ENCODE data around the gene ZMYND8. TPM values are rescaled to one million over a fixed set of nuclear protein-coding genes. Genes with fewer than 3 reads are reported as not detected.
"Not testable (repeated sequence)": the region's sequence is repeated elsewhere in the genome, so short reads cannot be mapped to it uniquely, and the experiment has no call there.

The ZMYND8 gene
- polyA plus RNA-seq, 3 donors: 1.4 to 13.8 (median 5.8) TPM

DNA sequence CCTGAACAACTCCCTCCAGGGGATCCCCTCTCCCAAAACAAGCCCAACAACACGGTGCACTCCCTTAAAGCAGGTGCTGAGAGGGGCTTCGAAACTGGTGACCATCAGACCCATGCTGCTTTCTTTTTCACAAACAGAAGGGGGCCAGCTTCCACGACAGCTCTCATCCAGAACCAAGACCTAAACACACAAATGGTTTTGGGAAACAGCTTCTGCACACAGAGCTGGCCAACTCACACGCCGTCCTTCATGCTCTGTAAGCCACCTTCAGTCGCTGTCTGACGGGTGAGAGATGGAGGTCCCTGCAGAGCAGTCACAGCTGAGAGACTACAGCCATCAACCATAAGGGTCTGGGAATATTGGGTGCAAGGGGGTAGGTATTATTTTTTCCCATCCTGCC lies 76.3 kb downstream of the ZMYND8 start:
- Mint-ChIP-seq H3K9me3 (no peaks in the 10 kb centered on the region), H3K36me3 (peaks cover 88 to 97% of the 10 kb centered on the region in 2 donors), H3K27ac (peak overlapping the region in 3 of 7 donors; percentile 31 to 83 (median 42)), H3K4me3 (no peak overlapping the region), H3K27me3 (ENCODE audit: low read depth in 3 of 3) (peaks cover 0 to 2% (median 1%) of the 10 kb centered on the region in 3 donors), H3K4me1 (no peaks in the 10 kb centered on the region)
- H3K4me3 ChIP-seq (replicated peaks in 1 of 3; ENCODE audit: low read depth in 2 of 3, low read length in 3 of 3): no peak overlapping the region
- no peaks in the 10 kb centered on the region for H3K27me3 ChIP-seq (ENCODE audit: control insufficient read depth in 2 of 2, insufficient read depth in 2 of 2, low read length in 2 of 2)
- DNase-seq: no peak
- no peaks in the 10 kb centered on the region for H4K20me1 ChIP-seq (ENCODE audit: insufficient read depth, low read length)
- no peaks in the 10 kb centered on the region for H3K4me1 ChIP-seq (ENCODE audit: control insufficient read depth in 1 of 2, insufficient read depth in 2 of 2, low read length in 2 of 2)
- no peak overlapping the region for H2AFZ ChIP-seq (ENCODE audit: insufficient read depth, low read depth, low read length, poor library complexity, severe bottlenecking)
- H3K9ac ChIP-seq (ENCODE audit: insufficient read depth, low read length, poor library complexity, severe bottlenecking): no peak overlapping the region
- intact Hi-C loops (cut with micrococcal nuclease): no loop called here
- H3K36me3 ChIP-seq (replicated peaks in 1 of 2; ENCODE audit: control insufficient read depth in 1 of 2, insufficient read depth in 2 of 2, low read length in 2 of 2): peaks cover 89 to 98% of the 10 kb centered on the region in 2 donors
- 96% methylated on average over 7 of the region's 7 CpGs for WGBS (ENCODE audit: insufficient coverage)
- no peak overlapping the region for H3K27ac ChIP-seq (ENCODE audit: low read depth in 1 of 2, low read length in 2 of 2)
- no peaks in the 10 kb centered on the region for H3K79me2 ChIP-seq (ENCODE audit: insufficient read depth, low read length)
- H3K4me2 ChIP-seq (replicated peaks; ENCODE audit: extremely low read depth, low read length, poor library complexity, severe bottlenecking): no peak overlapping the region
- TF ChIP-seq, protein P1, sequence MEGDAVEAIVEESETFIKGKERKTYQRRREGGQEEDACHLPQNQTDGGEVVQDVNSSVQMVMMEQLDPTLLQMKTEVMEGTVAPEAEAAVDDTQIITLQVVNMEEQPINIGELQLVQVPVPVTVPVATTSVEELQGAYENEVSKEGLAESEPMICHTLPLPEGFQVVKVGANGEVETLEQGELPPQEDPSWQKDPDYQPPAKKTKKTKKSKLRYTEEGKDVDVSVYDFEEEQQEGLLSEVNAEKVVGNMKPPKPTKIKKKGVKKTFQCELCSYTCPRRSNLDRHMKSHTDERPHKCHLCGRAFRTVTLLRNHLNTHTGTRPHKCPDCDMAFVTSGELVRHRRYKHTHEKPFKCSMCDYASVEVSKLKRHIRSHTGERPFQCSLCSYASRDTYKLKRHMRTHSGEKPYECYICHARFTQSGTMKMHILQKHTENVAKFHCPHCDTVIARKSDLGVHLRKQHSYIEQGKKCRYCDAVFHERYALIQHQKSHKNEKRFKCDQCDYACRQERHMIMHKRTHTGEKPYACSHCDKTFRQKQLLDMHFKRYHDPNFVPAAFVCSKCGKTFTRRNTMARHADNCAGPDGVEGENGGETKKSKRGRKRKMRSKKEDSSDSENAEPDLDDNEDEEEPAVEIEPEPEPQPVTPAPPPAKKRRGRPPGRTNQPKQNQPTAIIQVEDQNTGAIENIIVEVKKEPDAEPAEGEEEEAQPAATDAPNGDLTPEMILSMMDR (IDR thresholded peaks at IDR 0.05): no peak
- no peaks in the 10 kb centered on the region for H3K9me3 ChIP-seq (replicated peaks in 1 of 2; ENCODE audit: control insufficient read depth in 1 of 2, insufficient read depth in 1 of 2, low read length in 2 of 2)

DNA sequence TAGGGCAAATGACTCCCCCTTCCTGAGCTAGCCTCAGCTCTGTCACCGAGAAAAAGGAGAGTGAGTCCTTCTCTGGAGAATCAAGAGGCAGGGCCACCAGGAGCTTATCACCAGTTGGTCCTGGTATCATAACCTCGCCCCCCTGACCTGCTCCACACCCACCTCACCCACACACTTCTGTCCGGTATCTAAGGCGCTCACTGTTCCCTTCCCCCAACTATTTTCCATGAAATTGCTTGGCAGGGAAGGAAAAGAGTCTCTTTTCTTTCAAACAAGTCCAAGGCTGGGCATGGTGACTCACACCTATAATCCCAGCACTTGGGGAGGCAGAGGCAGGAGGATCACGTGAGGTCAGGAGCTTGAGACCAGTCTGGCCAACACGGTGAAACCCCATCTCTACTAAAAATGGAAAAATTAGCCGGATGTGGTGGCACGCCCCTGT lies 77.6 kb downstream of the ZMYND8 start:
- H3K36me3 ChIP-seq (replicated peaks in 1 of 2; ENCODE audit: control insufficient read depth in 1 of 2, insufficient read depth in 2 of 2, low read length in 2 of 2): peaks cover 84 to 98% of the 10 kb centered on the region in 2 donors
- H3K9me3 ChIP-seq (replicated peaks in 1 of 2; ENCODE audit: control insufficient read depth in 1 of 2, insufficient read depth in 1 of 2, low read length in 2 of 2): no peaks in the 10 kb centered on the region
- no peaks in the 10 kb centered on the region for H4K20me1 ChIP-seq (ENCODE audit: insufficient read depth, low read length)
- H2AFZ ChIP-seq (ENCODE audit: insufficient read depth, low read depth, low read length, poor library complexity, severe bottlenecking): no peak overlapping the region
- no peak overlapping the region for H3K9ac ChIP-seq (ENCODE audit: insufficient read depth, low read length, poor library complexity, severe bottlenecking)
- H3K27me3 ChIP-seq (ENCODE audit: control insufficient read depth in 2 of 2, insufficient read depth in 2 of 2, low read length in 2 of 2): no peaks in the 10 kb centered on the region
- WGBS (ENCODE audit: insufficient coverage): no CpG with 5 or more reads among the region's 8 CpGs
- H3K4me3 Mint-ChIP-seq: no peak overlapping the region
- H3K36me3 Mint-ChIP-seq: peaks cover 85 to 94% of the 10 kb centered on the region in 2 donors
- peaks cover 6% of the 10 kb centered on the region for H3K4me1 Mint-ChIP-seq
- no peak overlapping the region for H3K27ac ChIP-seq (ENCODE audit: low read depth in 1 of 2, low read length in 2 of 2)
- intact Hi-C loops (cut with micrococcal nuclease): loop anchor here in 1 of 2 donors (10.0 kb wide), 1 partner anchor 346 kb away; no protein-coding TSS in a partner anchor
- no peak overlapping the region for H3K4me2 ChIP-seq (replicated peaks; ENCODE audit: extremely low read depth, low read length, poor library complexity, severe bottlenecking)
- H3K9me3 Mint-ChIP-seq: no peaks in the 10 kb centered on the region
- TF ChIP-seq, protein P1 (IDR thresholded peaks at IDR 0.05): no peak
- H3K79me2 ChIP-seq (ENCODE audit: insufficient read depth, low read length): no peaks in the 10 kb centered on the region
- no peak overlapping the region for H3K4me3 ChIP-seq (replicated peaks in 1 of 3; ENCODE audit: low read depth in 2 of 3, low read length in 3 of 3)
- H3K27ac Mint-ChIP-seq: peak overlapping the region in 2 of 7 donors; percentile 13 to 31
- H3K27me3 Mint-ChIP-seq (ENCODE audit: low read depth in 3 of 3): peaks cover 0 to 2% (median 1%) of the 10 kb centered on the region in 3 donors
- DNase-seq: no peak
- H3K4me1 ChIP-seq (ENCODE audit: control insufficient read depth in 1 of 2, insufficient read depth in 2 of 2, low read length in 2 of 2): no peaks in the 10 kb centered on the region

DNA sequence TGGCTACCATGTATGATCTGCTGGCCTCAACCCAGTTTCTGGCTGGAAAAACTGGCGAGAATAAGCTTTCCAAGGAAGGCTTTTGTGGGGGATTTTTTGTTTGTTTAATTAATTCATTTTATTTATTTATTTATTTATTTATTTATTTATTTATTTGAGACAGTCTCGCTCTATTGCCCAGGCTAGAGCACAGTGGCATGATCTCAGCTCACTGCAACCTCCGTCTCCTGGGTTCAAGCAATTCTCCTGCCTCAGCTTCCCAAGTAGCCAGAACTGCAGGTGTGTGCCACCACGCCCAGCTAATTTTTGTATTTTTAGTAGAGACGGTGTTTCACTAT lies 79.0 kb downstream of the ZMYND8 start:
- not testable (repeated sequence) for H3K27ac ChIP-seq (ENCODE audit: low read depth in 1 of 2, low read length in 2 of 2); H3K9ac ChIP-seq (ENCODE audit: insufficient read depth, low read length, poor library complexity, severe bottlenecking); H3K4me3 Mint-ChIP-seq; H2AFZ ChIP-seq (ENCODE audit: insufficient read depth, low read depth, low read length, poor library complexity, severe bottlenecking); DNase-seq; H3K4me1 ChIP-seq (ENCODE audit: control insufficient read depth in 1 of 2, insufficient read depth in 2 of 2, low read length in 2 of 2); H3K79me2 ChIP-seq (ENCODE audit: insufficient read depth, low read length); H3K27me3 Mint-ChIP-seq (ENCODE audit: low read depth in 3 of 3); H3K27me3 ChIP-seq (ENCODE audit: control insufficient read depth in 2 of 2, insufficient read depth in 2 of 2, low read length in 2 of 2); H3K9me3 ChIP-seq (replicated peaks in 1 of 2; ENCODE audit: control insufficient read depth in 1 of 2, insufficient read depth in 1 of 2, low read length in 2 of 2); H3K4me3 ChIP-seq (replicated peaks in 1 of 3; ENCODE audit: low read depth in 2 of 3, low read length in 3 of 3); H3K4me2 ChIP-seq (replicated peaks; ENCODE audit: extremely low read depth, low read length, poor library complexity, severe bottlenecking); H3K9me3 Mint-ChIP-seq; H3K4me1 Mint-ChIP-seq; H3K27ac Mint-ChIP-seq
- peaks cover 71 to 95% of the 10 kb centered on the region in 2 donors for H3K36me3 ChIP-seq (replicated peaks in 1 of 2; ENCODE audit: control insufficient read depth in 1 of 2, insufficient read depth in 2 of 2, low read length in 2 of 2)
- WGBS (ENCODE audit: insufficient coverage): 100% methylated on average over 1 of the region's 5 CpGs
- intact Hi-C loops (cut with micrococcal nuclease): loop anchor here in 1 of 2 donors (10.0 kb wide), 1 partner anchor 347 kb away; no protein-coding TSS in a partner anchor
- H3K36me3 Mint-ChIP-seq: peaks cover 82 to 93% of the 10 kb centered on the region in 2 donors
- peaks cover 12% of the 10 kb centered on the region for H4K20me1 ChIP-seq (ENCODE audit: insufficient read depth, low read length)

Data from CD14-positive monocyte (primary cell).